ENCODE measurements around the gene KRT76. TPM values are rescaled to one million over a fixed set of nuclear protein-coding genes. Genes with fewer than 3 reads are reported as not detected.

The KRT76 gene
- total and polyA plus RNA-seq, 2 experiments from 2014 or later, result not detected

DNA sequence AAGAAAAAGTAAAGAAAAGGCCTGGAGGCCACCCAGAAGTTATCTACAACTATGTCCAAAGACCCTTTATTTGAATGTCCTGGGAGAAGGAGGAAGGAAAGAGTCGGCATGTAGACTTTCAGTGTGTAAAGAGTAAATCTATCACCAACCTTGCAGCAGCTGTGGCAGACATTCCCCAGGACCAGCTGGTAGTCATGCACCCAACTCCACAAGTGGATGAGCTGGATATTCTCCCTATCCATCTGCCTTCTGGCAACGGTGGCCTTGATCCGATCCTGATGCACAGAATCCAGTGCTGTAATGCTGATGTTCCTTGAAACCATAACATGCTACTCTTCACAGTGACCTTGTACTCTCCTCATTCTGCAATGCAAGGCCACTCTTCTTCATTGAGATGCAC, 27.3 kb downstream of the KRT76 start:
- TF ChIP-seq CREB1 (CRISPR knock-in tag; IDR thresholded peaks at IDR 0.05; ENCODE audit: low read depth) (no peak), NANOG (IDR thresholded peaks at IDR 0.05; ENCODE audit: borderline replicate concordance) (no peak), EZH2phosphoT487 (IDR thresholded peaks at IDR 0.05; ENCODE audit: unreplicated experiment) (no peak), JUNB (IDR thresholded peaks at IDR 0.05; ENCODE audit: unreplicated experiment) (no peak), EZH2 (IDR thresholded peaks at IDR 0.05; ENCODE audit: low read depth, unreplicated experiment) (no peak), ZNF114 (CRISPR knock-in tag; IDR thresholded peaks at IDR 0.05) (no peak), STAT1 (IDR thresholded peaks at IDR 0.05; ENCODE audit: unreplicated experiment) (no peak), POLR2AphosphoS5 (IDR thresholded peaks at IDR 0.05; ENCODE audit: low read depth) (no peak), ZNF331 (CRISPR knock-in tag; IDR thresholded peaks at IDR 0.05; ENCODE audit: low read depth) (no peak)
- TF ChIP-seq, protein P1, sequence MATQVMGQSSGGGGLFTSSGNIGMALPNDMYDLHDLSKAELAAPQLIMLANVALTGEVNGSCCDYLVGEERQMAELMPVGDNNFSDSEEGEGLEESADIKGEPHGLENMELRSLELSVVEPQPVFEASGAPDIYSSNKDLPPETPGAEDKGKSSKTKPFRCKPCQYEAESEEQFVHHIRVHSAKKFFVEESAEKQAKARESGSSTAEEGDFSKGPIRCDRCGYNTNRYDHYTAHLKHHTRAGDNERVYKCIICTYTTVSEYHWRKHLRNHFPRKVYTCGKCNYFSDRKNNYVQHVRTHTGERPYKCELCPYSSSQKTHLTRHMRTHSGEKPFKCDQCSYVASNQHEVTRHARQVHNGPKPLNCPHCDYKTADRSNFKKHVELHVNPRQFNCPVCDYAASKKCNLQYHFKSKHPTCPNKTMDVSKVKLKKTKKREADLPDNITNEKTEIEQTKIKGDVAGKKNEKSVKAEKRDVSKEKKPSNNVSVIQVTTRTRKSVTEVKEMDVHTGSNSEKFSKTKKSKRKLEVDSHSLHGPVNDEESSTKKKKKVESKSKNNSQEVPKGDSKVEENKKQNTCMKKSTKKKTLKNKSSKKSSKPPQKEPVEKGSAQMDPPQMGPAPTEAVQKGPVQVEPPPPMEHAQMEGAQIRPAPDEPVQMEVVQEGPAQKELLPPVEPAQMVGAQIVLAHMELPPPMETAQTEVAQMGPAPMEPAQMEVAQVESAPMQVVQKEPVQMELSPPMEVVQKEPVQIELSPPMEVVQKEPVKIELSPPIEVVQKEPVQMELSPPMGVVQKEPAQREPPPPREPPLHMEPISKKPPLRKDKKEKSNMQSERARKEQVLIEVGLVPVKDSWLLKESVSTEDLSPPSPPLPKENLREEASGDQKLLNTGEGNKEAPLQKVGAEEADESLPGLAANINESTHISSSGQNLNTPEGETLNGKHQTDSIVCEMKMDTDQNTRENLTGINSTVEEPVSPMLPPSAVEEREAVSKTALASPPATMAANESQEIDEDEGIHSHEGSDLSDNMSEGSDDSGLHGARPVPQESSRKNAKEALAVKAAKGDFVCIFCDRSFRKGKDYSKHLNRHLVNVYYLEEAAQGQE (IDR thresholded peaks at IDR 0.05; ENCODE audit: unreplicated experiment), result no peak
- TF ChIP-seq, protein P2, sequence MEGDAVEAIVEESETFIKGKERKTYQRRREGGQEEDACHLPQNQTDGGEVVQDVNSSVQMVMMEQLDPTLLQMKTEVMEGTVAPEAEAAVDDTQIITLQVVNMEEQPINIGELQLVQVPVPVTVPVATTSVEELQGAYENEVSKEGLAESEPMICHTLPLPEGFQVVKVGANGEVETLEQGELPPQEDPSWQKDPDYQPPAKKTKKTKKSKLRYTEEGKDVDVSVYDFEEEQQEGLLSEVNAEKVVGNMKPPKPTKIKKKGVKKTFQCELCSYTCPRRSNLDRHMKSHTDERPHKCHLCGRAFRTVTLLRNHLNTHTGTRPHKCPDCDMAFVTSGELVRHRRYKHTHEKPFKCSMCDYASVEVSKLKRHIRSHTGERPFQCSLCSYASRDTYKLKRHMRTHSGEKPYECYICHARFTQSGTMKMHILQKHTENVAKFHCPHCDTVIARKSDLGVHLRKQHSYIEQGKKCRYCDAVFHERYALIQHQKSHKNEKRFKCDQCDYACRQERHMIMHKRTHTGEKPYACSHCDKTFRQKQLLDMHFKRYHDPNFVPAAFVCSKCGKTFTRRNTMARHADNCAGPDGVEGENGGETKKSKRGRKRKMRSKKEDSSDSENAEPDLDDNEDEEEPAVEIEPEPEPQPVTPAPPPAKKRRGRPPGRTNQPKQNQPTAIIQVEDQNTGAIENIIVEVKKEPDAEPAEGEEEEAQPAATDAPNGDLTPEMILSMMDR (conservative IDR thresholded peaks at IDR 0.05; ENCODE audit: low read depth in 2 of 2), result no peak
- TF ChIP-seq, protein P3, sequence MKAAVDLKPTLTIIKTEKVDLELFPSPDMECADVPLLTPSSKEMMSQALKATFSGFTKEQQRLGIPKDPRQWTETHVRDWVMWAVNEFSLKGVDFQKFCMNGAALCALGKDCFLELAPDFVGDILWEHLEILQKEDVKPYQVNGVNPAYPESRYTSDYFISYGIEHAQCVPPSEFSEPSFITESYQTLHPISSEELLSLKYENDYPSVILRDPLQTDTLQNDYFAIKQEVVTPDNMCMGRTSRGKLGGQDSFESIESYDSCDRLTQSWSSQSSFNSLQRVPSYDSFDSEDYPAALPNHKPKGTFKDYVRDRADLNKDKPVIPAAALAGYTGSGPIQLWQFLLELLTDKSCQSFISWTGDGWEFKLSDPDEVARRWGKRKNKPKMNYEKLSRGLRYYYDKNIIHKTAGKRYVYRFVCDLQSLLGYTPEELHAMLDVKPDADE (IDR thresholded peaks at IDR 0.05), result no peak
- TF ChIP-seq, protein P4, sequence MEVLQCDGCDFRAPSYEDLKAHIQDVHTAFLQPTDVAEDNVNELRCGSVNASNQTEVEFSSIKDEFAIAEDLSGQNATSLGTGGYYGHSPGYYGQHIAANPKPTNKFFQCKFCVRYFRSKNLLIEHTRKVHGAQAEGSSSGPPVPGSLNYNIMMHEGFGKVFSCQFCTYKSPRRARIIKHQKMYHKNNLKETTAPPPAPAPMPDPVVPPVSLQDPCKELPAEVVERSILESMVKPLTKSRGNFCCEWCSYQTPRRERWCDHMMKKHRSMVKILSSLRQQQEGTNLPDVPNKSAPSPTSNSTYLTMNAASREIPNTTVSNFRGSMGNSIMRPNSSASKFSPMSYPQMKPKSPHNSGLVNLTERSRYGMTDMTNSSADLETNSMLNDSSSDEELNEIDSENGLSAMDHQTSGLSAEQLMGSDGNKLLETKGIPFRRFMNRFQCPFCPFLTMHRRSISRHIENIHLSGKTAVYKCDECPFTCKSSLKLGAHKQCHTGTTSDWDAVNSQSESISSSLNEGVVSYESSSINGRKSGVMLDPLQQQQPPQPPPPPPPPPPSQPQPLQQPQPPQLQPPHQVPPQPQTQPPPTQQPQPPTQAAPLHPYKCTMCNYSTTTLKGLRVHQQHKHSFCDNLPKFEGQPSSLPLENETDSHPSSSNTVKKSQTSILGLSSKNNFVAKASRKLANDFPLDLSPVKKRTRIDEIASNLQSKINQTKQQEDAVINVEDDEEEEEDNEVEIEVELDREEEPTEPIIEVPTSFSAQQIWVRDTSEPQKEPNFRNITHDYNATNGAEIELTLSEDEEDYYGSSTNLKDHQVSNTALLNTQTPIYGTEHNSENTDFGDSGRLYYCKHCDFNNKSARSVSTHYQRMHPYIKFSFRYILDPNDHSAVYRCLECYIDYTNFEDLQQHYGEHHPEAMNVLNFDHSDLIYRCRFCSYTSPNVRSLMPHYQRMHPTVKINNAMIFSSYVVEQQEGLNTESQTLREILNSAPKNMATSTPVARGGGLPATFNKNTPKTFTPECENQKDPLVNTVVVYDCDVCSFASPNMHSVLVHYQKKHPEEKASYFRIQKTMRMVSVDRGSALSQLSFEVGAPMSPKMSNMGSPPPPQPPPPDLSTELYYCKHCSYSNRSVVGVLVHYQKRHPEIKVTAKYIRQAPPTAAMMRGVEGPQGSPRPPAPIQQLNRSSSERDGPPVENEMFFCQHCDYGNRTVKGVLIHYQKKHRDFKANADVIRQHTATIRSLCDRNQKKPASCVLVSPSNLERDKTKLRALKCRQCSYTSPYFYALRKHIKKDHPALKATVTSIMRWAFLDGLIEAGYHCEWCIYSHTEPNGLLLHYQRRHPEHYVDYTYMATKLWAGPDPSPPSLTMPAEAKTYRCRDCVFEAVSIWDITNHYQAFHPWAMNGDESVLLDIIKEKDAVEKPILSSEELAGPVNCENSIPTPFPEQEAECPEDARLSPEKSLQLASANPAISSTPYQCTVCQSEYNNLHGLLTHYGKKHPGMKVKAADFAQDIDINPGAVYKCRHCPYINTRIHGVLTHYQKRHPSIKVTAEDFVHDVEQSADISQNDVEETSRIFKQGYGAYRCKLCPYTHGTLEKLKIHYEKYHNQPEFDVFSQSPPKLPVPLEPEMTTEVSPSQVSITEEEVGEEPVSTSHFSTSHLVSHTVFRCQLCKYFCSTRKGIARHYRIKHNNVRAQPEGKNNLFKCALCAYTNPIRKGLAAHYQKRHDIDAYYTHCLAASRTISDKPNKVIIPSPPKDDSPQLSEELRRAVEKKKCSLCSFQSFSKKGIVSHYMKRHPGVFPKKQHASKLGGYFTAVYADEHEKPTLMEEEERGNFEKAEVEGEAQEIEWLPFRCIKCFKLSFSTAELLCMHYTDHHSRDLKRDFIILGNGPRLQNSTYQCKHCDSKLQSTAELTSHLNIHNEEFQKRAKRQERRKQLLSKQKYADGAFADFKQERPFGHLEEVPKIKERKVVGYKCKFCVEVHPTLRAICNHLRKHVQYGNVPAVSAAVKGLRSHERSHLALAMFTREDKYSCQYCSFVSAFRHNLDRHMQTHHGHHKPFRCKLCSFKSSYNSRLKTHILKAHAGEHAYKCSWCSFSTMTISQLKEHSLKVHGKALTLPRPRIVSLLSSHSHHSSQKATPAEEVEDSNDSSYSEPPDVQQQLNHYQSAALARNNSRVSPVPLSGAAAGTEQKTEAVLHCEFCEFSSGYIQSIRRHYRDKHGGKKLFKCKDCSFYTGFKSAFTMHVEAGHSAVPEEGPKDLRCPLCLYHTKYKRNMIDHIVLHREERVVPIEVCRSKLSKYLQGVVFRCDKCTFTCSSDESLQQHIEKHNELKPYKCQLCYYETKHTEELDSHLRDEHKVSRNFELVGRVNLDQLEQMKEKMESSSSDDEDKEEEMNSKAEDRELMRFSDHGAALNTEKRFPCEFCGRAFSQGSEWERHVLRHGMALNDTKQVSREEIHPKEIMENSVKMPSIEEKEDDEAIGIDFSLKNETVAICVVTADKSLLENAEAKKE (CRISPR knock-in tag; IDR thresholded peaks at IDR 0.05), result no peak
- Histone ChIP-seq H3K36me3 (ENCODE audit: insufficient read depth) (no peaks in the 10 kb centered on the region), H3K4me3 (no peak overlapping the region), H3K79me2 (replicated peaks; ENCODE audit: insufficient read depth) (no peaks in the 10 kb centered on the region), H4K20me1 (replicated peaks; ENCODE audit: insufficient read depth) (no peaks in the 10 kb centered on the region), H3K27me3 (ENCODE audit: insufficient read depth) (no peaks in the 10 kb centered on the region), H3K27ac (ENCODE audit: low read depth) (no peak overlapping the region), H3K4me1 (ENCODE audit: insufficient read depth) (no peaks in the 10 kb centered on the region), H3F3A (replicated peaks; ENCODE audit: low read depth) (no peaks in the 10 kb centered on the region), H3K9me2 (ENCODE audit: insufficient read depth) (0 out of 2 replicates have a peak, but pooled peaks cover 13% of the 10 kb centered on the region), H3K4me2 (no peak overlapping the region), H2AFZ (no peak overlapping the region)
- H3K27me3 Mint-ChIP-seq (ENCODE audit: insufficient read depth, low read depth, poor library complexity), result peaks cover 4% of the 10 kb centered on the region
- DNase-seq (ENCODE audit: low spot score), result no peak
- H3K9me3 Mint-ChIP-seq, result no peaks in the 10 kb centered on the region
- H3K4me3 Mint-ChIP-seq, result no peak overlapping the region
- no peak overlapping the region for H3K27ac Mint-ChIP-seq
- no peaks in the 10 kb centered on the region for H3K4me1 Mint-ChIP-seq
- H3K36me3 Mint-ChIP-seq (ENCODE audit: low read depth), result no peaks in the 10 kb centered on the region
- no peak for ATAC-seq

Measured in GM23338 (cell line).